ENCODE data around the gene TPD52L1. TPM values are rescaled to one million over a fixed set of nuclear protein-coding genes. Genes with fewer than 3 reads are reported as not detected.
A peak's percentile ranks its signal among the peaks of the same experiment; 100 is the strongest.

Gene TPD52L1
- total and polyA plus RNA-seq, 2 of the 13 experiments (the other 11 are each of a cell fraction or from before 2014, with no cell fraction given), result 0.49 to 0.53 TPM

- TF ChIP-seq, protein P1, sequence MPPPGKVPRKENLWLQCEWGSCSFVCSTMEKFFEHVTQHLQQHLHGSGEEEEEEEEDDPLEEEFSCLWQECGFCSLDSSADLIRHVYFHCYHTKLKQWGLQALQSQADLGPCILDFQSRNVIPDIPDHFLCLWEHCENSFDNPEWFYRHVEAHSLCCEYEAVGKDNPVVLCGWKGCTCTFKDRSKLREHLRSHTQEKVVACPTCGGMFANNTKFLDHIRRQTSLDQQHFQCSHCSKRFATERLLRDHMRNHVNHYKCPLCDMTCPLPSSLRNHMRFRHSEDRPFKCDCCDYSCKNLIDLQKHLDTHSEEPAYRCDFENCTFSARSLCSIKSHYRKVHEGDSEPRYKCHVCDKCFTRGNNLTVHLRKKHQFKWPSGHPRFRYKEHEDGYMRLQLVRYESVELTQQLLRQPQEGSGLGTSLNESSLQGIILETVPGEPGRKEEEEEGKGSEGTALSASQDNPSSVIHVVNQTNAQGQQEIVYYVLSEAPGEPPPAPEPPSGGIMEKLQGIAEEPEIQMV (CRISPR knock-in tag; IDR thresholded peaks at IDR 0.05; ENCODE audit: low read depth), result peak; percentile 98
- TF ChIP-seq ZNF616 (CRISPR knock-in tag; IDR thresholded peaks at IDR 0.05; ENCODE audit: low read depth) (peak; percentile 97), ADNP (CRISPR knock-in tag; IDR thresholded peaks at IDR 0.05) (no peak), BRCA1 (CRISPR knock-in tag; IDR thresholded peaks at IDR 0.05) (peak; percentile 84), HNRNPUL1 (IDR thresholded peaks at IDR 0.05; ENCODE audit: low read depth, low read length) (peak; percentile 59; the same call in 1 of the 2 replicates), ZNF556 (CRISPR knock-in tag; IDR thresholded peaks at IDR 0.05; ENCODE audit: borderline replicate concordance) (peak; percentile 98), ZNF143 (CRISPR knock-in tag; IDR thresholded peaks at IDR 0.05) (no peak), PRMT3 (CRISPR knock-in tag; IDR thresholded peaks at IDR 0.05; ENCODE audit: borderline replicate concordance, low read depth) (no peak), NCOR1 (IDR thresholded peaks at IDR 0.05; ENCODE audit: borderline replicate concordance, low read length) (no peak), ZNF644 (CRISPR knock-in tag; IDR thresholded peaks at IDR 0.05; ENCODE audit: low read depth) (peak; percentile 30; the same call in 1 of the 2 replicates), POGZ (CRISPR knock-in tag; IDR thresholded peaks at IDR 0.05) (peak; percentile 91), RXRA (CRISPR knock-in tag; IDR thresholded peaks at IDR 0.05) (peak; percentile 83), KLF6 (CRISPR knock-in tag; IDR thresholded peaks at IDR 0.05) (peak; percentile 68; the same call in 1 of the 2 replicates), ZNF614 (CRISPR knock-in tag; IDR thresholded peaks at IDR 0.05; ENCODE audit: borderline replicate concordance) (no peak), MXI1 (IDR thresholded peaks at IDR 0.05; ENCODE audit: borderline replicate concordance, low read depth, low read length) (peak; percentile 45; the same call in 1 of the 3 replicates), CREM (IDR thresholded peaks at IDR 0.05) (no peak), CREM (CRISPR knock-in tag; IDR thresholded peaks at IDR 0.05) (no peak), SSRP1 (CRISPR knock-in tag; IDR thresholded peaks at IDR 0.05) (no peak), HOXA7 (CRISPR knock-in tag; IDR thresholded peaks at IDR 0.05) (no peak), RFX1 (IDR thresholded peaks at IDR 0.05) (no peak), ZNF276 (CRISPR knock-in tag; IDR thresholded peaks at IDR 0.05; ENCODE audit: low read depth) (peak; percentile 97)
- TF ChIP-seq, protein P2, sequence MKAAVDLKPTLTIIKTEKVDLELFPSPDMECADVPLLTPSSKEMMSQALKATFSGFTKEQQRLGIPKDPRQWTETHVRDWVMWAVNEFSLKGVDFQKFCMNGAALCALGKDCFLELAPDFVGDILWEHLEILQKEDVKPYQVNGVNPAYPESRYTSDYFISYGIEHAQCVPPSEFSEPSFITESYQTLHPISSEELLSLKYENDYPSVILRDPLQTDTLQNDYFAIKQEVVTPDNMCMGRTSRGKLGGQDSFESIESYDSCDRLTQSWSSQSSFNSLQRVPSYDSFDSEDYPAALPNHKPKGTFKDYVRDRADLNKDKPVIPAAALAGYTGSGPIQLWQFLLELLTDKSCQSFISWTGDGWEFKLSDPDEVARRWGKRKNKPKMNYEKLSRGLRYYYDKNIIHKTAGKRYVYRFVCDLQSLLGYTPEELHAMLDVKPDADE (CRISPR knock-in tag; IDR thresholded peaks at IDR 0.05), result peak; percentile 97
- TF ChIP-seq, protein P3, sequence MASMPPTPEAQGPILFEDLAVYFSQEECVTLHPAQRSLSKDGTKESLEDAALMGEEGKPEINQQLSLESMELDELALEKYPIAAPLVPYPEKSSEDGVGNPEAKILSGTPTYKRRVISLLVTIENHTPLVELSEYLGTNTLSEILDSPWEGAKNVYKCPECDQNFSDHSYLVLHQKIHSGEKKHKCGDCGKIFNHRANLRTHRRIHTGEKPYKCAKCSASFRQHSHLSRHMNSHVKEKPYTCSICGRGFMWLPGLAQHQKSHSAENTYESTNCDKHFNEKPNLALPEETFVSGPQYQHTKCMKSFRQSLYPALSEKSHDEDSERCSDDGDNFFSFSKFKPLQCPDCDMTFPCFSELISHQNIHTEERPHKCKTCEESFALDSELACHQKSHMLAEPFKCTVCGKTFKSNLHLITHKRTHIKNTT (CRISPR knock-in tag; IDR thresholded peaks at IDR 0.05), result no peak
- TF ChIP-seq, protein P4, sequence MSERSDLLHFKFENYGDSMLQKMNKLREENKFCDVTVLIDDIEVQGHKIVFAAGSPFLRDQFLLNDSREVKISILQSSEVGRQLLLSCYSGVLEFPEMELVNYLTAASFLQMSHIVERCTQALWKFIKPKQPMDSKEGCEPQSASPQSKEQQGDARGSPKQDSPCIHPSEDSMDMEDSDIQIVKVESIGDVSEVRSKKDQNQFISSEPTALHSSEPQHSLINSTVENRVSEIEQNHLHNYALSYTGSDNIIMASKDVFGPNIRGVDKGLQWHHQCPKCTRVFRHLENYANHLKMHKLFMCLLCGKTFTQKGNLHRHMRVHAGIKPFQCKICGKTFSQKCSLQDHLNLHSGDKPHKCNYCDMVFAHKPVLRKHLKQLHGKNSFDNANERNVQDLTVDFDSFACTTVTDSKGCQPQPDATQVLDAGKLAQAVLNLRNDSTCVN (CRISPR knock-in tag; IDR thresholded peaks at IDR 0.05; ENCODE audit: borderline replicate concordance), result peak; percentile 79; the same call in 1 of the 2 replicates
Measured at GRCh38 chr6:125301435-125302391, 148.1 kb downstream of the TPD52L1 start, which contains the start of gene HDDC2 (continued).
